Fibroblast of villous mesenchyme (primary cell): ENCODE results near the gene ANKRD52. TPM values are rescaled to one million over a fixed set of nuclear protein-coding genes. Genes with fewer than 3 reads are reported as not detected.

Source experiments
- DNase-seq: peaks from one replicate; pipeline ENCODE4 v3.0.0-alpha.2; 2010; ENCODE audit warnings: low read depth
- H3K4me3 ChIP-seq: 2 replicates; pipeline ENCODE4 v1.5.1; 2011; ENCODE audit warnings: low read depth, mild to moderate bottlenecking, low read length
- total RNA-seq: library from RNA; depleted of rRNA; stranded (reverse); fragments of >200 nt; gene quantifications from 2 replicates; pipeline ENCODE4 v1.2.3, GENCODE V29; 2012
- TF ChIP-seq, protein P1 (sequence below): IDR thresholded peaks from 2 replicates; pipeline ENCODE4 v1.5.1; 2012; ENCODE audit warnings: low read depth, mild to moderate bottlenecking, low read length; ENCODE audit not compliant: insufficient read depth

Gene ANKRD52
- total RNA-seq, 1 donor: 25.9 TPM

DNA sequence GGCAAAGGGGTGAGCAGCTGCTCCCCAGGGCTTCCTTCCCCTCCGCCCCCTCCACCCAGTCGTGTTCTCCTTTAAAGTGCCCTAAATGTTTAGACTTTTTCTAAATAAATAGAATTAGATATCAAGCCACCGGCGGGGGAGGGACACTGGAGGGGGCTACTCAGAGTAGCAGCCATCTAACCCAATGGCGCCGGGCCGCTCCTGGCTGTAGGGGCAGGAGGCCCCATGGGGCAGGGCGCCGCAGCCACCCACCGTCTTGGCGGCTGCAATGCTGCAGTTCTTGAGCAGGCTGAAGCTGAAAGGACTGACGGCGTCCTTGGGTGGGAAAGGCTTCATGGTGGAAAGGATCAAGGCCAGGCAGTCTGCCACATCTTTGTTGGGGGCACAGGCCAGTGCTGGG lies 15.2 kb downstream of the ANKRD52 start:
- no peak for DNase-seq
- TF ChIP-seq, protein P1, sequence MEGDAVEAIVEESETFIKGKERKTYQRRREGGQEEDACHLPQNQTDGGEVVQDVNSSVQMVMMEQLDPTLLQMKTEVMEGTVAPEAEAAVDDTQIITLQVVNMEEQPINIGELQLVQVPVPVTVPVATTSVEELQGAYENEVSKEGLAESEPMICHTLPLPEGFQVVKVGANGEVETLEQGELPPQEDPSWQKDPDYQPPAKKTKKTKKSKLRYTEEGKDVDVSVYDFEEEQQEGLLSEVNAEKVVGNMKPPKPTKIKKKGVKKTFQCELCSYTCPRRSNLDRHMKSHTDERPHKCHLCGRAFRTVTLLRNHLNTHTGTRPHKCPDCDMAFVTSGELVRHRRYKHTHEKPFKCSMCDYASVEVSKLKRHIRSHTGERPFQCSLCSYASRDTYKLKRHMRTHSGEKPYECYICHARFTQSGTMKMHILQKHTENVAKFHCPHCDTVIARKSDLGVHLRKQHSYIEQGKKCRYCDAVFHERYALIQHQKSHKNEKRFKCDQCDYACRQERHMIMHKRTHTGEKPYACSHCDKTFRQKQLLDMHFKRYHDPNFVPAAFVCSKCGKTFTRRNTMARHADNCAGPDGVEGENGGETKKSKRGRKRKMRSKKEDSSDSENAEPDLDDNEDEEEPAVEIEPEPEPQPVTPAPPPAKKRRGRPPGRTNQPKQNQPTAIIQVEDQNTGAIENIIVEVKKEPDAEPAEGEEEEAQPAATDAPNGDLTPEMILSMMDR: no peak
- H3K4me3 ChIP-seq: no peak overlapping the region

DNA sequence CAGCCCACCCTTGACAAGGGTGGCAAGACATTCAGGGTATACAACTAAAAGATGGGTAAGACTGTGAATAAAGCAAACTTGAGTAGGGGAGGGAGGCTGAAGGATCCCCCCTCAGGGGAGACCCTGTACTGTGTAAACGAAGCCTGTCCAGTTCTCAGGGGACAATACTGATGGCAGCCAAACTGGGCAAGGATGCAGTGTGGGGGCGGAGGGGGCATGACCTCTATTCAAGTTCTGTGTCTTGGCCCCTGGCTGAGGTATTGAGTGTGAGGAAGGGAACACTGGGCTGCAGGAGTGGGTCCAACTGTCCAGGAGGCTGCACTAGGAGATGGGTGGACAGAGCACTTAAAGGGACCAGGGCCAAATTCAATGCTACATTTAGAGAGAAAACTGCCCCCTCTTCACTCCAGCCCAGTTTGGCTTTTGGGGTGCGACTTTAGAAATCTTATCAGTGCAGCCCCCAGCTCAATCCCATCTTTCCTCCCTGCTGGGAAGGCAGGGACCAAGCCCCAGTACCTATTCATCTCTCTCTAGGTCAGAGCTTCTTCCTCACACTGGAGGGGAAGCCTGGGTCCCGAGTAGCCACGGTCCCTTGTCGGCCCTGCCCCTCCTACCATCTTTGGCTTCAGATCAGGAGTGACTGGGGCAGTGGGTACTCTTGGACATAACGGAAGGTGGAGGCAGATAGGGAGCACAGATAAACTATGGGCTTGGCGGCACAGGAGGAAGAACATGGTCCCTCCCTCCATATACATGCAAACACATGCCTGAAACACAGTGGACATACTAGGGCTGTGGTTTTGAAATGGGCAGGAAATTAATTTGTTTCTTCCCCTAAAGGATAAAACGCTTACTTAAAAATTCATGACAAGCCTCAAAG lies 16.5 kb downstream of the ANKRD52 start:
- TF ChIP-seq, protein P1: no peak

DNA sequence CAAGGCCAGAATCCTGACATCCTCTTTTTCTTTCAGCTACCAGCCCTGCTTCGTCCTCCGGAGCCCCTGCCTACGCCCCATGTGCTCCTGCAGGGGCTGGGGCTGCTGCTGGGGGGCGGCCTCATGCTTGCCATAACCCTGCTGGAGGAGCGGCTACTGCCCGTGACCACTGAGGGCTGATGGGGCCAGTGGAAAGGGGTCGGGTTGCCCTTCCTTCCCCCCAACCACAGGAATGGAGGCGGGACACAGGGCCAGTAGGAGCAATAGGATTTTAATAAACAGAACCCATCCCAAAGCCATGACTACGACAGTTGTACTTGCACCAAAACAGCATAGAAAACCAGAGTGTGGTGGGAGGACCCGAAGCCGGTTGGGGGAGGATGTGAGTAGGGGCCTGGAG lies 20.6 kb downstream of the ANKRD52 start:
- TF ChIP-seq, protein P1: no peak
- H3K4me3 ChIP-seq: no peak overlapping the region
- DNase-seq: no peak

More for the DNA sequence above, 16.5 kb downstream of the ANKRD52 start:
- no peak overlapping the region for H3K4me3 ChIP-seq
- no peak for DNase-seq

DNA sequence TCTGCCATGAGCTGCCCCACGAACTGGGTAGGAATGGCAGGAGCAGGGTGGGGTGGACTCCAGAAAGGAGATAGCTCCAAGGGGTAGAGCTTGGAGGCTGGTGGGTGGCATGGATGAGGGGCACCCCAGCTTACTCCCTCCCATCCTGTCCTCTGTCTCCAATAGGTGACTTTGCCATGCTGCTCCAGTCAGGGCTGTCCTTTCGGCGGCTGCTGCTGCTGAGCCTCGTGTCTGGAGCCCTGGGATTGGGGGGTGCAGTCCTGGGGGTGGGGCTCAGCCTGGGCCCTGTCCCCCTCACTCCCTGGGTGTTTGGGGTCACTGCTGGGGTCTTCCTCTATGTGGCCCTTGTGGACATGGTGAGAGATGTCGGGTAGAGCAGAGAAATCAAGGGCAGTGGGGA lies 21.2 kb downstream of the ANKRD52 start:
- DNase-seq: no peak
- H3K4me3 ChIP-seq: no peak overlapping the region
- TF ChIP-seq, protein P1: no peak

DNA sequence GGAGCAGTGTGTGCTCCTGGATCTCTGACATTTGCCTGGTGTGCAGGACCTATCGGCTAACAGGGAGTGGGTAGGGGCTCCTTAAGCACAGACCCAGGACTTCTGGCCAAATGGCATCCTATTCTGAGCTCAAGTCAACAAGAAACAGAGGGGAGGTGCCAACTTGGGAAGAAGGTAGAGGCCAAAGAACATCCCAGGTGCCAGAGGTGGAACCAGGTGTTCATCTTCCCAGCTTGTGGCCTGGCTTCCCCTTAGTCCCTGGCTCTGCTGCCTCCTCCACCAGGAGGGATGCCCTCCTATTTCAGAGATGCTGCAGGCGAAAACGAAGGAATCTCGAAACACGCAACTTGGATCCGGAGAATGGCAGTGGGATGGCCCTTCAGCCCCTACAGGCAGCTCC lies 22.1 kb downstream of the ANKRD52 start:
- H3K4me3 ChIP-seq: no peak overlapping the region
- TF ChIP-seq, protein P1: no peak
- DNase-seq: no peak

DNA sequence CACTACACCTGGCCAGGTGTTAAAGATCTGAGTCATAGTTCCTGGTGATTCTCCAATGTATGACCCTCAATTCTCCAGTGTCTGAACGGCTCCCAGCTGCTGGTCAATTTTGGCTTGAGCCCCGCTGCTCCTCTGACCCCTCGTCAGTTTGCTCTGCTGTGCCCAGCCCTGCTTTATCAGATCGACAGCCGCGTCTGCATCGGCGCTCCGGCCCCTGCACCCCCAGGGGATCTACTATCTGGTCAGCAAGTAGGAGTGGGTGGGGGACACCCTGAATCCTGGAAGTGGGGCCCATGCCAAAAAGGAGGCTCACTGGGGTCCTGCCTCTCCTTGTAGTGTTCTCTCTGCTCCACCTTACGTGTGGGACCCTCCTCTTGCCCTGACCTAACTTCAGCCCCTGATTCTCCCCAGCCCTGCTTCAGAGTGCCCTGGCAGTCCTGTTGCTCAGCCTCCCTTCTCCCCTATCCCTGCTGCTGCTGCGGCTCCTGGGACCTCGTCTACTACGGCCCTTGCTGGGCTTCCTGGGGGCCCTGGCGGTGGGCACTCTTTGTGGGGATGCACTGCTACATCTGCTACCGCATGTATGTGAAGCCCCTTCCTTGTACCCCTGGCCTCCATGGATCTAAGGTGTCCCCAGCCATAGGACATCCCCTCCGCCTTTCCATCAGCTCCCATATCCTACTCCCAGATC lies 23.3 kb downstream of the ANKRD52 start:
- TF ChIP-seq, protein P1: no peak
- DNase-seq: no peak
- no peak overlapping the region for H3K4me3 ChIP-seq
